Dermis microvascular lymphatic vessel endothelial cell (primary cell): ENCODE data around the gene RUSC1. TPM values are rescaled to one million over a fixed set of nuclear protein-coding genes. Genes with fewer than 3 reads are reported as not detected.
"Not testable (repeated sequence)": the region's sequence is repeated elsewhere in the genome, so short reads cannot be mapped to it uniquely, and the experiment has no call there.

Experiments
- DNase-seq, 2 donors: peaks; one replicate each; pipeline versions ENCODE4 v3.0.0 to v3.0.0-alpha.2; 2010; ENCODE audit warnings: low read depth in 2 of 2
- total RNA-seq: library from RNA; depleted of rRNA; stranded (reverse); fragments of >200 nt; gene quantifications from 2 replicates; pipeline ENCODE4 v1.2.1, GENCODE V29; 2014

RUSC1 gene
- total RNA-seq, 1 donor from 2014 or later, result 10.9 TPM

GRCh38 chr1:155322953-155323728 is 2.4 kb downstream of the RUSC1 start:
- DNase-seq, result peak; percentile 52 to 92

GRCh38 chr1:155323729-155324036 is 3.0 kb downstream of the RUSC1 start:
- peak; percentile 48 to 92 for DNase-seq

GRCh38 chr1:155324037-155324716 is 3.5 kb downstream of the RUSC1 start:
- DNase-seq, result peak; percentile 68 to 95

GRCh38 chr1:155324717-155325602 is 4.3 kb downstream of the RUSC1 start:
- DNase-seq, result peak in 1 of 2 donors; percentile 60

DNA sequence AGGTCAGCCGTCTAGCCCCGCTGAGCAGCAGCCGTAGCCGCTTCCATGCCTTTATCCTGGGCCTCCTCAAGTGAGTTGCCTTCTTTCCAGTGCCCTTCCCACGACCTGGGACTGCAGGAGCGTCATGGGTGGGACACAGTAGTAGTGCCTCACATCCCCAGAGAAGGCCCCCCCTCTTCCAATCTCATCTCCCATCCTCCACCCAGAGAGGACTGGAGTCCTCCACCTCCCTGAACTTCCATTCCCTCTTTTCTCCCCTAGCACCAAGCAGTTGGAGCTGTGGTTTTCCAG is 4.9 kb downstream of the RUSC1 start:
- no peak for DNase-seq

- no peak for DNase-seq
Measured at GRCh38 chr1:155326020-155326526, 5.4 kb downstream of the RUSC1 start.

DNA sequence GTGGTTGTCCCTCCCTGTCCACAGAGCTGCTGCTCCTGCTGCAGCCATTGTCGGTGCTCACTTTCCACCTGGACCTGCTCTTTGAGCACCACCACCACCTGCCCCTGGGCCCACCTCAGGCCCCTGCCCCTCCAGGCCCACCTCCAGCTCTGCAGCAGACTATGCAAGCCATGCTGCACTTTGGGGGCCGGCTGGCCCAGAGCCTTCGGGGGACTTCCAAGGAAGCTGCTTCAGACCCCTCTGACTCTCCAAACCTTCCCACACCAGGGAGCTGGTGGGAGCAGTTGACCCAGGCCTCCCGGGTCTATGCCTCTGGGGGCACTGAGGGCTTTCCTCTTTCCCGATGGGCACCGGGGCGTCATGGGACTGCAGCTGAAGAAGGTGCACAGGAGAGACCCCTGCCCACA is 5.9 kb downstream of the RUSC1 start:
- DNase-seq, result no peak

- DNase-seq, result no peak
Measured at GRCh38 chr1:155327981-155328380, 7.3 kb downstream of the RUSC1 start.

DNA sequence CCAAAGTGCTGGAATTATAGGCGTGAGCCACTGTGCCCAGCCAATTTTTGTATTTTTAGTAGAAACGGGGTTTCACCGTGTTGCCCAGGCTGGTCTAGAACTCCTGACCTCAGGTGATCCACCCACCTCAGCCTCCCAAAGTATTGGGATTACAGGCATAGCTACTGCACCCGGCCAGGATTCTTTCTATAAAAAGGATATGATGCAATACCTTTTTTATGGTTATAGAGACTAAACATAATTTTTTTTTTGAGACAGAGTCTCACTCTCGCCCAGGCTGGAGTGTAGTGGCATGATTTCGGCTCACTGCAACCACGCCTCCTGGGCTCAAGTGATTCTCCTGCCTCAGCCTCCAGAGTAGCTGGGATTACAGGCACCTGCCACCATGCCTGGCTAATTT is 8.2 kb downstream of the RUSC1 start:
- DNase-seq, result not testable (repeated sequence)

- no peak for DNase-seq
Measured at GRCh38 chr1:155329980-155330598, 9.4 kb downstream of the RUSC1 start.

- no peak for DNase-seq
Measured at GRCh38 chr1:155334962-155335361, 14.3 kb downstream of the RUSC1 start.

DNA sequence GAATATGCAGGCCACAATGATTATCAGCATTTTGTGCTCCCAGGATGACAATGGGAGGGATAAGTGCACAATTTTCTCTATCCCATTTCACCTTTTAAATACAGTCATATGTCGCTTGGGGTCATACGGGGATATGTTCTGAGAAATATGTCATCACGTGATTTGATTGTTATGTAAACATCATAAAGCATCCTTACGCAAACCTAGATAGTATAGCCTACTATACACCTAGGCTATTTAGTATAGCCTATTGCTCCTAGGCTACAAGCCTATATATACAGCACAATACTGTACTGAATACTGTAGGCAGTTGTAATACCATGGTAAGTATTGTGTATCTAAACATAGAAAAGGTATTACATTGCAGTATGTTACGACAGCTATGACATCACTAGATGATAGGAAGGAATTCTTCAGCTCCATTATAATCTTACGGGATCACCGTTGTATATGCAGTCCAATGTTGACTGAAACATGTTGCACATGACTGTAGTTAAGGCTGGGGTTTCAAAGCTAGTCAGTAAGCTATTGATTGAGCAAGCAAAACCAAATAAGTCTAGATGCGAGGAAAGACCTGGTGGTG is 18.9 kb downstream of the RUSC1 start:
- DNase-seq, result no peak

DNA sequence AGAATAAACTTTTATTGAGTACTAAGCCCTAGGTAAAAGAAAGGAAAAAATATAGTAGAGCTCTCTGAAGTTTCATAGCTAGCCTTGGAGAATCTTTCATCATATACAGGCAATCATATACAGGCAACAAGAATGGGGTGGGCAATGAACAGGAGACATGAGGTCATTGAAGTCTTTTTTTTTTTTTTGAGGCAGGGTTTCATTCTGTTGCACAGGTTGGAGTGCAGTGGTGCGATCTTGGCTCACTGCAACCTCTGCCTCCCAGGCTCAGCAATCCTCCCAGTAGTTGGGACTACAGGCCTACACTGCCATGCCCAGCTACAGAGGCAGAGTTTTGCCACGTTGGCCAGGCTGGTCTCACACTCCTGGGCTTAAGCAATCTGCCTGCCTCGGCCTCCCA is 22.1 kb downstream of the RUSC1 start:
- DNase-seq, result no peak

GRCh38 chr1:155352631-155353030 is 31.9 kb downstream of the RUSC1 start:
- no peak for DNase-seq

- DNase-seq, result no peak
Measured at GRCh38 chr1:155360051-155360450, 39.4 kb downstream of the RUSC1 start.

DNA sequence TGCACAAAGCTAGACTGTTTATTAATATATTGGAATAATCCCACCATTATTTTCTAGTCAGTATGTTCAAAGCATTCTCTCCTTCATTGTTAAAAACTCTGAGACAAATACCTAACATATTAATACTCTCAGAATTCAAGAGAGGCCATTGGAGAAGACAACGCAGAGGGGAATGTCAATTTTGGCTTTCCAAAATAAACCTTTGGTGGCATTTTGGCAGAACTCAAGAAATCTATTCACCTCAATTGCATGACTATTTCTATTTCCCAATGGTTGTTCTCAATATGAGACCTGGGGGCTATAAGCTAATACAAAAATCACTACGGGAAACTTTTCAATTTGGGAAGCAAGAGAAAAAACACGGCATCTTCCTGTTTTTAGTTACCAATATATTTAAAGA is 58.5 kb downstream of the RUSC1 start:
- no peak for DNase-seq

- DNase-seq, result peak; percentile 20 to 73
Measured at GRCh38 chr1:155379631-155380090, 59.0 kb downstream of the RUSC1 start.
